ENCODE data around the gene OBSCN.

GRCh38 chr1:228161866-228162265 is 46.0 kb upstream of the OBSCN start:
- TF ChIP-seq CTCF (IDR thresholded peaks at IDR 0.05; ENCODE audit: insufficient read depth, low read length) (no peak), REST (IDR thresholded peaks at IDR 0.05; ENCODE audit: insufficient replicate concordance, low read depth) (no peak), POLR2AphosphoS5 (IDR thresholded peaks at IDR 0.05; ENCODE audit: low read depth) (no peak), GABPA (IDR thresholded peaks at IDR 0.05; ENCODE audit: low read depth) (no peak)

Data from HL-60 (cell line).